Thoracic aorta endothelial cell (primary cell): ENCODE results near the gene UNC45B. TPM values are rescaled to one million over a fixed set of nuclear protein-coding genes. Genes with fewer than 3 reads are reported as not detected.

Source experiments
- total RNA-seq: library from RNA; depleted of rRNA; stranded (reverse); fragments of >200 nt; gene quantifications from 2 replicates; pipeline ENCODE4 v1.2.3, GENCODE V29; 2012

Gene UNC45B
- total RNA-seq: under 0.01 TPM in 1 of 2 replicates, not detected in the other

GRCh38 chr17:35147375-35147905 lies at the start of gene UNC45B:
Gene UNC45B, plus strand, starts transcription at chr17:35147817. Its CDS starts 447 bp downstream, at chr17:35148264.

GRCh38 chr17:35119370-35120165 lies 28.0 kb upstream of the UNC45B start, which contains the start of gene RAD51D:
Gene RAD51D, minus strand, starts transcription at chr17:35119860. Its CDS starts 247 bp downstream, at chr17:35119613.

GRCh38 chr17:35121315-35121714 lies 26.3 kb upstream of the UNC45B start, which contains the start of gene FNDC8:
Gene FNDC8, plus strand, starts transcription at chr17:35121615. Its CDS starts 79 bp downstream, at chr17:35121694.

GRCh38 chr17:35141681-35142466 lies 5.7 kb upstream of the UNC45B start, which contains the start of gene NLE1:
Gene NLE1, minus strand, starts transcription at chr17:35142303. Its CDS starts 28 bp downstream, at chr17:35142275.

GRCh38 chr17:35194001-35194400 lies 46.4 kb downstream of the UNC45B start, which contains the start of gene SLC35G3:
Gene SLC35G3, minus strand, starts transcription at chr17:35194393. Its CDS starts 86 bp downstream, at chr17:35194307.

Other genes with a start within 250 kb of the UNC45B start
- 0.57 and 0.80 TPM in 2 replicates for gene CCT6B, start 186.4 kb upstream of the UNC45B start, total RNA-seq
- 12.6 and 14.9 TPM in 2 replicates for gene ZNF830, start 186.3 kb upstream of the UNC45B start, total RNA-seq
- 34.0 and 40.2 TPM in 2 replicates for gene LIG3, start 167.3 kb upstream of the UNC45B start, total RNA-seq
- 13.3 and 17.3 TPM in 2 replicates for gene RFFL, start 84.1 kb upstream of the UNC45B start, total RNA-seq
- 14.0 and 15.3 TPM in 2 replicates for gene RAD51D, start 28.0 kb upstream of the UNC45B start, total RNA-seq
- not detected in 2 replicates for gene FNDC8, start 26.2 kb upstream of the UNC45B start, total RNA-seq
- gene NLE1, start 5.5 kb upstream of the UNC45B start, total RNA-seq: 19.9 and 25.3 TPM in 2 replicates
- gene SLC35G3, start 46.6 kb downstream of the UNC45B start, total RNA-seq: not detected in 2 replicates
- gene SLFN5, start 95.3 kb downstream of the UNC45B start, total RNA-seq: 36.6 and 44.4 TPM in 2 replicates
- 133 and 202 TPM in 2 replicates for gene SLFN11, start 225.8 kb downstream of the UNC45B start, total RNA-seq